Keratinocyte (primary cell): Measurements from ENCODE around the gene MICOS13.

Experiments used
- EZH2 ChIP-seq: IDR thresholded peaks from one replicate; pipeline ENCODE4 v1.6.1; 2012; ENCODE audit warnings: inconsistent platforms, mild to moderate bottlenecking, low read length, moderate library complexity
- TF ChIP-seq, protein P1 (sequence below), 3 experiments: IDR thresholded peaks in 1 of 3; conservative IDR thresholded peaks in 1 of 3; optimal IDR thresholded peaks in 1 of 3; 2 replicates in 2 of 3; 3 replicates in 1 of 3; pipeline versions ENCODE3 to v1.5.1; 2011; ENCODE audit warnings: low read length in 3 of 3, mild to moderate bottlenecking in 3 of 3, moderate library complexity in 2 of 3, control low read depth in 1 of 3, inconsistent platforms in 1 of 3; ENCODE audit not compliant: insufficient read depth in 2 of 3; ENCODE audit errors: extremely low read depth in 1 of 3

DNA sequence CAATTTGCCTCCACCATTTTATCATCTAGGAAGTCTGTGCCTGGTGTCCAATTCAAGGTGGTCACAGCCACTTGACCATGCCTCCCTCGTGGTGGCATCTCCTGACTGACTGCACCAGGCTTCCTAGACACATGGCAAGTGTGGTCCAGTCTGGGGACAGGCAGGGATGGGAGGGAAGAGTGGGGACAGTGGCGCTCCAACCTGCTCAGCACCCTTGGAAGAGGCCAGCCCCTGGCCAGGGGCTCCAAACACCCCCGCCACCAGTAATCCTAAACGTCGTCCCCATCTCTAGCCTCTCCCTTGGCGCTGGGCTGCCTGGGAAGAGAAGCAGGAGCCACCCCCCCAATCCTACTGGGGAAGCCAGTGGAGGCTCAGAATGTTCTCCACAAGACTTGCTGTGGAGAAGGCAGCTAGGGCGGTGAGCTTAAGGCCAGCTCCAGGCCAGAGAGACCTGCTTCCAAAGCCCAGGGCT, 12.4 kb upstream of the MICOS13 start:
- TF ChIP-seq, protein P1, sequence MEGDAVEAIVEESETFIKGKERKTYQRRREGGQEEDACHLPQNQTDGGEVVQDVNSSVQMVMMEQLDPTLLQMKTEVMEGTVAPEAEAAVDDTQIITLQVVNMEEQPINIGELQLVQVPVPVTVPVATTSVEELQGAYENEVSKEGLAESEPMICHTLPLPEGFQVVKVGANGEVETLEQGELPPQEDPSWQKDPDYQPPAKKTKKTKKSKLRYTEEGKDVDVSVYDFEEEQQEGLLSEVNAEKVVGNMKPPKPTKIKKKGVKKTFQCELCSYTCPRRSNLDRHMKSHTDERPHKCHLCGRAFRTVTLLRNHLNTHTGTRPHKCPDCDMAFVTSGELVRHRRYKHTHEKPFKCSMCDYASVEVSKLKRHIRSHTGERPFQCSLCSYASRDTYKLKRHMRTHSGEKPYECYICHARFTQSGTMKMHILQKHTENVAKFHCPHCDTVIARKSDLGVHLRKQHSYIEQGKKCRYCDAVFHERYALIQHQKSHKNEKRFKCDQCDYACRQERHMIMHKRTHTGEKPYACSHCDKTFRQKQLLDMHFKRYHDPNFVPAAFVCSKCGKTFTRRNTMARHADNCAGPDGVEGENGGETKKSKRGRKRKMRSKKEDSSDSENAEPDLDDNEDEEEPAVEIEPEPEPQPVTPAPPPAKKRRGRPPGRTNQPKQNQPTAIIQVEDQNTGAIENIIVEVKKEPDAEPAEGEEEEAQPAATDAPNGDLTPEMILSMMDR (optimal IDR thresholded peaks at IDR 0.05 in 1 of 3, IDR thresholded peaks at IDR 0.05 in 1 of 3, conservative IDR thresholded peaks at IDR 0.05 in 1 of 3; ENCODE audit: extremely low read depth in 1 of 3, insufficient read depth in 2 of 3, low read length in 3 of 3): no peak
- no peak for TF ChIP-seq EZH2
